GM12878 (cell line): ENCODE measurements around the gene S100A4. TPM values are rescaled to one million over a fixed set of nuclear protein-coding genes. Genes with fewer than 3 reads are reported as not detected.

Source experiments
- CBX5 ChIP-seq: sonication (generic); IDR thresholded peaks from 2 replicates; pipeline ENCODE4 v1.6.1; 2016; ENCODE audit warnings: low read depth, moderate library complexity, mild to moderate bottlenecking, inconsistent platforms
- CHD4 ChIP-seq: fragments of 200-600 bp; sonication (generic); IDR thresholded peaks from 2 replicates; pipeline ENCODE4 v1.6.1; 2016; ENCODE audit warnings: mild to moderate bottlenecking
- IKZF1 ChIP-seq: fragments of 450-650 bp; conservative IDR thresholded peaks from 2 replicates; pipeline ENCODE4 v1.6.1; 2017; ENCODE audit warnings: antibody characterized with exemption, mild to moderate bottlenecking
- IRF4 ChIP-seq: IDR thresholded peaks from 2 replicates; pipeline ENCODE4 v1.6.1; 2011; ENCODE audit warnings: low read depth, low read length
- KLF5 ChIP-seq: fragments of 450-650 bp; IDR thresholded peaks from 2 replicates; pipeline ENCODE4 v1.6.1; 2014; ENCODE audit warnings: mild to moderate bottlenecking; ENCODE audit not compliant: partially characterized antibody
- MEF2B ChIP-seq: fragments of 450-650 bp; IDR thresholded peaks from 2 replicates; pipeline ENCODE4 v1.6.1; 2018; ENCODE audit warnings: mild to moderate bottlenecking, moderate library complexity; ENCODE audit not compliant: partially characterized antibody, poor library complexity, severe bottlenecking
- MYB ChIP-seq: fragments of 150-350 bp; IDR thresholded peaks from 2 replicates; pipeline ENCODE4 v1.6.1; 2014; ENCODE audit warnings: mild to moderate bottlenecking, low read depth, low read length, borderline replicate concordance
- PAX5 ChIP-seq: IDR thresholded peaks from 2 replicates; pipeline ENCODE4 v1.6.1; 2011; ENCODE audit warnings: low read depth, low read length, borderline replicate concordance
- POLR2AphosphoS2 ChIP-seq: IDR thresholded peaks from 2 replicates; pipeline ENCODE4 v1.6.1; 2011; ENCODE audit warnings: low read depth, mild to moderate bottlenecking, low read length, improper control_type of control experiment, moderate library complexity
- POU2F2 ChIP-seq: IDR thresholded peaks from 3 replicates; pipeline ENCODE4 v1.6.1; 2011; ENCODE audit warnings: low read depth, mild to moderate bottlenecking, low read length, borderline replicate concordance
- RCOR1 ChIP-seq: conservative IDR thresholded peaks from 2 replicates; pipeline ENCODE4 v1.6.1; 2012; ENCODE audit warnings: low read depth, low read length, improper control_type of control experiment
- RUNX3 ChIP-seq: IDR thresholded peaks from 2 replicates; pipeline ENCODE4 v1.6.1; 2012; ENCODE audit warnings: low read length, inconsistent platforms
- SMC3 ChIP-seq: IDR thresholded peaks from 2 replicates; pipeline ENCODE4 v1.6.1; 2011; ENCODE audit warnings: low read length, improper control_type of control experiment, borderline replicate concordance
- SREBF1 ChIP-seq: IDR thresholded peaks from 2 replicates; pipeline ENCODE4 v1.6.1; 2012; ENCODE audit warnings: mild to moderate bottlenecking, low read length
- TAF1 ChIP-seq: IDR thresholded peaks from 2 replicates; pipeline ENCODE4 v1.6.1; 2011; ENCODE audit warnings: mild to moderate bottlenecking, low read depth, low read length, borderline replicate concordance
- TCF12 ChIP-seq: IDR thresholded peaks from 2 replicates; pipeline ENCODE4 v1.6.1; 2011; ENCODE audit warnings: low read depth, mild to moderate bottlenecking, low read length
- TCF7 ChIP-seq: IDR thresholded peaks from 2 replicates; pipeline ENCODE4 v1.6.1; 2014; ENCODE audit warnings: antibody characterized with exemption, borderline replicate concordance
- polyA plus RNA-seq, 11 experiments: library from polyadenylated mRNA; depleted of rRNA in 4 of 11; unstranded in 6 of 11; stranded (reverse) in 5 of 11; fragments of >200 nt; fragmentation: Nextera tagmentation in 4 of 11; fragmentation: Illumina TruSeq in 1 of 11; extraction: Ambion mirVana in 4 of 11; extraction: Trizol in 1 of 11; gene quantifications; 1 replicate in 1 of 11; 2 replicates in 10 of 11; pipeline versions ENCODE4 v1.2.1 to v1.2.3, GENCODE V29; 2011 to 2016; ENCODE audit warnings: inconsistent platforms in 2 of 11, missing spikeins in 2 of 11, low read depth in 1 of 11
- total RNA-seq, 4 experiments: library from RNA; depleted of rRNA in 3 of 4; stranded (reverse); fragments of >200 nt in 3 of 4; fragmentation: Illumina TruSeq in 1 of 4; extraction: Trizol in 1 of 4; gene quantifications; 2 replicates each; pipeline versions ENCODE4 v1.2.1 to v1.2.3, GENCODE V29; 2013 to 2021
- TF ChIP-seq, protein P1 (sequence below): fragments of 150-350 bp; IDR thresholded peaks from 2 replicates; pipeline ENCODE4 v1.6.1; 2016; ENCODE audit warnings: low read depth, low read length
- TF ChIP-seq, protein P2 (sequence below): IDR thresholded peaks from 2 replicates; pipeline ENCODE4 v1.6.1; 2012; ENCODE audit warnings: low read depth, low read length, improper control_type of control experiment
- TF ChIP-seq, protein P3 (sequence below): fragments of 450-650 bp; formaldehyde crosslinking; IDR thresholded peaks from 2 replicates; pipeline ENCODE4 v1.5.0; 2022; ENCODE audit warnings: mild to moderate bottlenecking, missing genetic modification characterization
- TF ChIP-seq, protein P4 (sequence below): fragments of 450-650 bp; IDR thresholded peaks from 2 replicates; pipeline ENCODE4 v1.6.1; 2017; ENCODE audit warnings: borderline replicate concordance

Gene S100A4
- total and polyA plus RNA-seq, 10 of the 15 experiments (the other 5 are each of a cell fraction or from before 2014, with no cell fraction given): 4.3 to 104 (median 27.3) TPM

DNA sequence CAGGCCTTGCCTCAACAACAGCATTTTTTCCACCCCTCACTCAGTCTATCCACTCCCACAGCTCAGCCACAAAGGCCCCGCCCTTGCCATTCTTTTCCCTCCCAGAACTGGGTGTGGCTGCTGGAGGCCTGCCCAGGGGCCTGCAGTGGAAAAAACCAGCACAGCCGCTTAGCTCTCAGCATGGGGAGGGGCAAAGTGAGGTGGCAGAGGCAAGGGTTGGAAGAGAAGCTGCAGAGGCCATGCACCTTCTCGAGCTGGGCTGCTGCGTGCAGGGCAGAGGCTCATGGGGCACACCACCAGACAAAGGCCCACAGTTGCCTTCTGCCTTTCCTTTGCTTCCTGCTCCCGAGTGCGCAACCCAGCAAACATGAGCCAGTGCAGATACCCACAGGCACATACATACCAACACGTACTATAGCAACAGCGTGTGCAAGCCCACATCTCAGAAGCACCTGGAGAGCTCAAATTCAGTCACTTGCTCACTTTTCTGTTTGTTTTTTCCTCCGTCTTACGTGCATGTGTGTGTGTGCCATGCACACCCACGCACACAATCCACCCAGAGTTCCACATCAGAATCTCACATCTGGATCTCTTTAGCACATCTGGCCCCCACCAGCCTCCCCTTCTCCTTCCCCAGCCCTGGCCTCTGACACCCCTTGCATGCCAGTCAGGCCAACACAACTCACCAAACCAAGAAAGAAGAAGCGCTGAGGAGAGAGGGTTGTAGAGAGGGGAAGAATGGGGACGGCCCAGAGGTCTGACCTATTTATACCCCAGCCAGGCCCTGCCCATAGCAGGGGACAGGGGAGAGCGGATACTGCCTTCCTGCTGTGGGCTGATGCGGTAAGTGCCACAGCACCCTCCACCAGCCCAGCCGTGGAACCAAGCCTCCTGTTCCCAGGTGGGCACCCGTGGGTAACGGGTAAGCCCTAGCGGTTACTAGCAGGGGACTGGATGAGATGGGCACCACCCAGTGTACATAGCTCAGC, at the start of gene S100A4 (continued):
- TF ChIP-seq, protein P1, sequence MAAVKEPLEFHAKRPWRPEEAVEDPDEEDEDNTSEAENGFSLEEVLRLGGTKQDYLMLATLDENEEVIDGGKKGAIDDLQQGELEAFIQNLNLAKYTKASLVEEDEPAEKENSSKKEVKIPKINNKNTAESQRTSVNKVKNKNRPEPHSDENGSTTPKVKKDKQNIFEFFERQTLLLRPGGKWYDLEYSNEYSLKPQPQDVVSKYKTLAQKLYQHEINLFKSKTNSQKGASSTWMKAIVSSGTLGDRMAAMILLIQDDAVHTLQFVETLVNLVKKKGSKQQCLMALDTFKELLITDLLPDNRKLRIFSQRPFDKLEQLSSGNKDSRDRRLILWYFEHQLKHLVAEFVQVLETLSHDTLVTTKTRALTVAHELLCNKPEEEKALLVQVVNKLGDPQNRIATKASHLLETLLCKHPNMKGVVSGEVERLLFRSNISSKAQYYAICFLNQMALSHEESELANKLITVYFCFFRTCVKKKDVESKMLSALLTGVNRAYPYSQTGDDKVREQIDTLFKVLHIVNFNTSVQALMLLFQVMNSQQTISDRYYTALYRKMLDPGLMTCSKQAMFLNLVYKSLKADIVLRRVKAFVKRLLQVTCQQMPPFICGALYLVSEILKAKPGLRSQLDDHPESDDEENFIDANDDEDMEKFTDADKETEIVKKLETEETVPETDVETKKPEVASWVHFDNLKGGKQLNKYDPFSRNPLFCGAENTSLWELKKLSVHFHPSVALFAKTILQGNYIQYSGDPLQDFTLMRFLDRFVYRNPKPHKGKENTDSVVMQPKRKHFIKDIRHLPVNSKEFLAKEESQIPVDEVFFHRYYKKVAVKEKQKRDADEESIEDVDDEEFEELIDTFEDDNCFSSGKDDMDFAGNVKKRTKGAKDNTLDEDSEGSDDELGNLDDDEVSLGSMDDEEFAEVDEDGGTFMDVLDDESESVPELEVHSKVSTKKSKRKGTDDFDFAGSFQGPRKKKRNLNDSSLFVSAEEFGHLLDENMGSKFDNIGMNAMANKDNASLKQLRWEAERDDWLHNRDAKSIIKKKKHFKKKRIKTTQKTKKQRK: no peak
- TF ChIP-seq POU2F2 (no peak), TCF7 (no peak), MEF2B (no peak), KLF5 (peak; percentile 56), PAX5 (no peak), RUNX3 (no peak), CHD4 (no peak), IRF4 (no peak), IKZF1 (0 out of 2 replicates have a peak, but pooled peaks have one; percentile 7), SMC3 (no peak), TAF1 (no peak), TCF12 (peak; percentile 50; the same call in 1 of the 2 replicates), MYB (no peak), CBX5 (no peak), RCOR1 (no peak), SREBF1 (no peak), POLR2AphosphoS2 (no peak)
- TF ChIP-seq, protein P2, sequence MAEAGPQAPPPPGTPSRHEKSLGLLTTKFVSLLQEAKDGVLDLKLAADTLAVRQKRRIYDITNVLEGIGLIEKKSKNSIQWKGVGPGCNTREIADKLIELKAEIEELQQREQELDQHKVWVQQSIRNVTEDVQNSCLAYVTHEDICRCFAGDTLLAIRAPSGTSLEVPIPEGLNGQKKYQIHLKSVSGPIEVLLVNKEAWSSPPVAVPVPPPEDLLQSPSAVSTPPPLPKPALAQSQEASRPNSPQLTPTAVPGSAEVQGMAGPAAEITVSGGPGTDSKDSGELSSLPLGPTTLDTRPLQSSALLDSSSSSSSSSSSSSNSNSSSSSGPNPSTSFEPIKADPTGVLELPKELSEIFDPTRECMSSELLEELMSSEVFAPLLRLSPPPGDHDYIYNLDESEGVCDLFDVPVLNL: no peak
- TF ChIP-seq, protein P3, sequence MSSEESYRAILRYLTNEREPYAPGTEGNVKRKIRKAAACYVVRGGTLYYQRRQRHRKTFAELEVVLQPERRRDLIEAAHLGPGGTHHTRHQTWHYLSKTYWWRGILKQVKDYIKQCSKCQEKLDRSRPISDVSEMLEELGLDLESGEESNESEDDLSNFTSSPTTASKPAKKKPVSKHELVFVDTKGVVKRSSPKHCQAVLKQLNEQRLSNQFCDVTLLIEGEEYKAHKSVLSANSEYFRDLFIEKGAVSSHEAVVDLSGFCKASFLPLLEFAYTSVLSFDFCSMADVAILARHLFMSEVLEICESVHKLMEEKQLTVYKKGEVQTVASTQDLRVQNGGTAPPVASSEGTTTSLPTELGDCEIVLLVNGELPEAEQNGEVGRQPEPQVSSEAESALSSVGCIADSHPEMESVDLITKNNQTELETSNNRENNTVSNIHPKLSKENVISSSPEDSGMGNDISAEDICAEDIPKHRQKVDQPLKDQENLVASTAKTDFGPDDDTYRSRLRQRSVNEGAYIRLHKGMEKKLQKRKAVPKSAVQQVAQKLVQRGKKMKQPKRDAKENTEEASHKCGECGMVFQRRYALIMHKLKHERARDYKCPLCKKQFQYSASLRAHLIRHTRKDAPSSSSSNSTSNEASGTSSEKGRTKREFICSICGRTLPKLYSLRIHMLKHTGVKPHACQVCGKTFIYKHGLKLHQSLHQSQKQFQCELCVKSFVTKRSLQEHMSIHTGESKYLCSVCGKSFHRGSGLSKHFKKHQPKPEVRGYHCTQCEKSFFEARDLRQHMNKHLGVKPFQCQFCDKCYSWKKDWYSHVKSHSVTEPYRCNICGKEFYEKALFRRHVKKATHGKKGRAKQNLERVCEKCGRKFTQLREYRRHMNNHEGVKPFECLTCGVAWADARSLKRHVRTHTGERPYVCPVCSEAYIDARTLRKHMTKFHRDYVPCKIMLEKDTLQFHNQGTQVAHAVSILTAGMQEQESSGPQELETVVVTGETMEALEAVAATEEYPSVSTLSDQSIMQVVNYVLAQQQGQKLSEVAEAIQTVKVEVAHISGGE: no peak
- TF ChIP-seq, protein P4, sequence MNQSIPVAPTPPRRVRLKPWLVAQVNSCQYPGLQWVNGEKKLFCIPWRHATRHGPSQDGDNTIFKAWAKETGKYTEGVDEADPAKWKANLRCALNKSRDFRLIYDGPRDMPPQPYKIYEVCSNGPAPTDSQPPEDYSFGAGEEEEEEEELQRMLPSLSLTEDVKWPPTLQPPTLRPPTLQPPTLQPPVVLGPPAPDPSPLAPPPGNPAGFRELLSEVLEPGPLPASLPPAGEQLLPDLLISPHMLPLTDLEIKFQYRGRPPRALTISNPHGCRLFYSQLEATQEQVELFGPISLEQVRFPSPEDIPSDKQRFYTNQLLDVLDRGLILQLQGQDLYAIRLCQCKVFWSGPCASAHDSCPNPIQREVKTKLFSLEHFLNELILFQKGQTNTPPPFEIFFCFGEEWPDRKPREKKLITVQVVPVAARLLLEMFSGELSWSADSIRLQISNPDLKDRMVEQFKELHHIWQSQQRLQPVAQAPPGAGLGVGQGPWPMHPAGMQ: no peak
